IPS-18a (cell line): ENCODE data around the gene FMN2.

Source experiments
- H3K27ac ChIP-seq: one replicate; pipeline ENCODE4 v1.5.1; 2013; ENCODE audit warnings: low read length
- H3K27me3 ChIP-seq: one replicate; pipeline ENCODE4 v1.6.1; 2013; ENCODE audit warnings: mild to moderate bottlenecking, low read length; ENCODE audit not compliant: control insufficient read depth, insufficient read depth
- H3K36me3 ChIP-seq: one replicate; pipeline ENCODE4 v1.6.1; 2013; ENCODE audit warnings: low read depth, low read length; ENCODE audit not compliant: control insufficient read depth
- H3K4me1 ChIP-seq: one replicate; pipeline ENCODE4 v1.6.1; 2013; ENCODE audit warnings: low read depth, low read length; ENCODE audit not compliant: control insufficient read depth
- H3K4me3 ChIP-seq: one replicate; pipeline ENCODE4 v1.5.1; 2013; ENCODE audit warnings: low read length
- H3K9ac ChIP-seq: one replicate; pipeline ENCODE4 v1.6.1; 2013; ENCODE audit warnings: mild to moderate bottlenecking, low read length, moderate library complexity
- H3K9me3 ChIP-seq: one replicate; pipeline ENCODE4 v1.6.1; 2013; ENCODE audit warnings: low read depth, low read length; ENCODE audit not compliant: control insufficient read depth

FMN2 gene

DNA sequence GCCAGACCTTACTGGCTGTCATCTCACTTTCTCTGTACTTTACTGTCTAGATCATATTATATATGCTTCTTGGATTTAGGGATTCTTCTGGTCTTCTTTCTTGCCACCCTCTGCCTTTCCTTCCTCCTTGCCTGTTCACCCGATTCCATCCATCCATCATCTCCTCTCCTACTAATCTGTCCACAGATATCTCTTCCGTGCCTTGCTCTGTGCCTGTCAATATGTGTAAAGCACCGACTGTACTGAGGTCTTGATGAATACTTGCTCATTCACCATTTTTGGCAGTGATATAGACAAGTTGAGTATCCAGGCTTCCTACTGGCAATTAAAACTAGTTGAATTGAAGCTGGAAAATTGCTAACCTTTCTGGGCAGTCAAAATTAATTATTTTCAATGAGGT lies 8.1 kb downstream of the FMN2 start:
- no peaks in the 10 kb centered on the region for H3K27me3 ChIP-seq
- H3K4me3 ChIP-seq, result no peak overlapping the region
- H3K36me3 ChIP-seq, result no peaks in the 10 kb centered on the region
- no peaks in the 10 kb centered on the region for H3K9me3 ChIP-seq
- H3K27ac ChIP-seq, result no peak overlapping the region
- H3K4me1 ChIP-seq, result peaks cover 9% of the 10 kb centered on the region
- no peak overlapping the region for H3K9ac ChIP-seq

DNA sequence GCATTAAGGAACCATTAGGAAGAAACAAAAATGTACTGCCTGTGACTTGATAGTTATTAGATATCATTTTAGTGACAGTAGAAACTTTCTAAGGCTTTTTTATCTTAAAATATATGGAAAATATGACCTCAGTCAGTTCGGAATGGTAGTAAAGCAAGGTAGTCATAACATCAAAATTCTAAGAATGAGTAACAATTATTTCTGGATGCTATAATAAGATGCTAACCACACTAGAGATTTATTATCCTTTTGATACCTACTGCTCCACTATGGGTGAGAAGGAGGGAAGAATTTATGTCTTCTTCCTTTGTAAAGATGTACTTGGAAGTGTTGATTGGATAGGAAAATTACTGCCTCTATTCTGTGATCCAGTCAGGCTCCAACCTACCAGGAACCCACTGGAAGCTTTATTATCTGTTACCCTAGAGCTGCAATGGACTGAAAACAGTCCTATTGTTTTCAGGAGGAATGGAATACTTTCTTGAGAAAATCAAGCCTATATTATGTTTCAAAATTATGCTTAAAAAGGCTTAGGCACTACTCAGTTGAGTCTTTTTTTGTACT lies 8.8 kb downstream of the FMN2 start:
- Histone ChIP-seq H3K27me3 (no peaks in the 10 kb centered on the region), H3K4me3 (no peak overlapping the region), H3K36me3 (no peaks in the 10 kb centered on the region), H3K9me3 (no peaks in the 10 kb centered on the region), H3K27ac (no peak overlapping the region), H3K9ac (no peak overlapping the region), H3K4me1 (peaks cover 9% of the 10 kb centered on the region)

DNA sequence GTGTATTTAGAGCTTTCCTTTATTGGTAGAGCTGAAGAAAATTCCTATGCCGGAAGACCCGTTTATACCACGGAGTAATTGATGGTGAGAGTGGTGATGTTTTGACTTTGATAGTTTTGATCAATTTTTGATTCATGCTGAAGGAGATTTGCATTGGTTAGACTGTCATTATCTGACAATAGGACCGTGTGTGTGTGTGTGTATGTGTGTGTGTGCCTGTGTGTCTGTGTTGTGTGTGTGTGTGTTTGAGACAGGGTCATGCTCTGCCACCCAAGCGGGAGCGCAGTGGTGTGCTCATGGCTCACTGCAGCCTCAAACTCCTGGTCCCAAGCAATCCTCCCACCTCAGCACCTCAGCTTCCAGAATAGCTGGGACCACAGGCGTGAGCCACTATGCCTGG lies 9.6 kb downstream of the FMN2 start:
- Histone ChIP-seq H3K9me3 (no peaks in the 10 kb centered on the region), H3K27me3 (no peaks in the 10 kb centered on the region), H3K9ac (no peak overlapping the region), H3K27ac (no peak overlapping the region), H3K4me1 (peaks cover 9% of the 10 kb centered on the region), H3K4me3 (no peak overlapping the region), H3K36me3 (no peaks in the 10 kb centered on the region)

DNA sequence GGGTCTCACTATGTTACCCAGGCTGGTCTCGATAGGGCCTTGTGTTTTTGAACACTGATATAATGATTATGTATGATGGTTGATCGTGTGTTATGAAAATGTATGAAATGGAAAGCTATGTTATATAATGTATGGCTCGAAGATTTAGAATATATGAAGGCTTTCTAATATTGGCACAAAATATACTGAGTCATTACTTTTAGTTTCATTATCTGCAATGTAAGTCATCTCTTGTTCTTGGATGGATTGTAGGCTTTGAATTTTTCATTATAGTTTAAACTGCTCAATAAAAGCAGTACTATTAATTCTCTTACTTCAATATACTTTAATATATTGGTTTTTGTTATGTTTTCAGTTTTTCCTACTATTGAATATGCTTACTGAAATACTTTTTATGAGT lies 10.1 kb downstream of the FMN2 start:
- peaks cover 9% of the 10 kb centered on the region for H3K4me1 ChIP-seq
- H3K9me3 ChIP-seq, result no peaks in the 10 kb centered on the region
- H3K9ac ChIP-seq, result no peak overlapping the region
- no peak overlapping the region for H3K4me3 ChIP-seq
- no peaks in the 10 kb centered on the region for H3K27me3 ChIP-seq
- H3K36me3 ChIP-seq, result no peaks in the 10 kb centered on the region
- no peak overlapping the region for H3K27ac ChIP-seq

DNA sequence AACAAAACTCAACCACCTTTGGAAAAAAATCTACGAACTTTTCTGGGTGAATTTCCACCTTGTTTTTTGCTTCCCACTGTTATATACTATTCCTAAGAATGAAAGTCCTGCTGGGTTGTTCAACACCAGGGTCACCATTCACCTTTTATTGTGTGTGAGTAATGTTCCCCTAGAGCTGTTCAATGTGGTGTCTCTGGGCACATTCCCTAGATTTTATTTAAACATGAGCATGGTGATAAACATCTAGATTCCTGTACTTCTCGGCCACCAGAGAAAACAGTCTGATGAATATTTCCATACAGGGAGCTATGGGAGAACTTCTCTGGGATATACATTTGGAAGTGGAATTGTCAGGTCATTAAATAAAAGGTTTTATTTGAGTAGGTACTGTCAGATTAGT lies 13.0 kb downstream of the FMN2 start:
- Histone ChIP-seq H3K27ac (no peak overlapping the region), H3K27me3 (no peaks in the 10 kb centered on the region), H3K36me3 (no peaks in the 10 kb centered on the region), H3K4me1 (peaks cover 6% of the 10 kb centered on the region), H3K9ac (no peak overlapping the region), H3K9me3 (no peaks in the 10 kb centered on the region), H3K4me3 (no peak overlapping the region)

DNA sequence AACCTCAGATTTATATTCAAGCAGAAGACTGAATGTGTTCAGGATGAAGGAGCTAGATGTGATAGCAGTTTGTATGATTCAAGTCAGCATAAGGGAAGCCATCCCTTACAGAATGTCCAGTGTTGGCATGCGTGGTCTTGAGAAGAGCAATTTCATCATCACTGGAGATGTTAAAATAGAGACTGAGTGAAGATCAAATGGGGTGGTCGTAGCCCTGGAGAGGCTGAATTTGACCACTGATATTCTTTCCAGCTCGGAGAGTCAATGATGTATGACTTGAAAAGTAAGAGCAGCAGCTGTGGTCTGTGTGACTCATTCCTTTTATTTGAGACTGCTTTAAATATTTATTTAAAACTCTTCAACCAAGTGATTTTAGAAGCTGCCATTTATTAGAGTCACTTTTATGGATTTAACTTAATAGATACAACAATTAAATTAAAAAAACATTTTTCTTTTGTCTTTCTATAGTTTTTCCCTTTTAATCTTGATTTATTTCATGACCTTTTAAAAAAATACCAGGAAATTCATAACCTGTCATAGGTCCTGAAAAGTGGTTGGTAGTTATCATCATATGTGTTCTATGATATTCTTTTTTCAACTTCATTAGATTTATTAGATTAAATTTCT lies 15.5 kb downstream of the FMN2 start:
- Histone ChIP-seq H3K9ac (no peak overlapping the region), H3K9me3 (no peaks in the 10 kb centered on the region), H3K27me3 (no peaks in the 10 kb centered on the region), H3K36me3 (no peaks in the 10 kb centered on the region), H3K4me1 (no peaks in the 10 kb centered on the region), H3K27ac (no peak overlapping the region), H3K4me3 (no peak overlapping the region)

DNA sequence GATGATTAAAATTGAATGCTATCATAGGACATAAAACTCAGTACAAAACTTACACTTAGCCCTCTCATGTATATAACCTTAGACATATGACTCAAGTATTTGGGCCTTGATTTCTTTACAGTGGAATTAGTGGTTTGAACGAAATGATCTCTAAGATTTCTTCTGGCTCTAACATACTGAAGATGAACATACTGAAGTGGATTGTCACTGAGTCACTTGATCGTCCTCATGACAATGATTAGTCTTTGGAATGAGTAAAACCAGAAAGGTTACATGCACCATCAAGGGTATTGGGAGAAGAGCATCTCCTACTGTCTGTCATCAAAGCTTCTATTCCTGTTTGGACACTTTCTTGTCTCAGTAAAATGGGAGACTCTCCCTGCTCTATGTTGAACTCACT lies 17.4 kb downstream of the FMN2 start:
- Histone ChIP-seq H3K27me3 (no peaks in the 10 kb centered on the region), H3K4me3 (no peak overlapping the region), H3K36me3 (no peaks in the 10 kb centered on the region), H3K27ac (no peak overlapping the region), H3K4me1 (peaks cover 3% of the 10 kb centered on the region), H3K9me3 (no peaks in the 10 kb centered on the region), H3K9ac (no peak overlapping the region)

DNA sequence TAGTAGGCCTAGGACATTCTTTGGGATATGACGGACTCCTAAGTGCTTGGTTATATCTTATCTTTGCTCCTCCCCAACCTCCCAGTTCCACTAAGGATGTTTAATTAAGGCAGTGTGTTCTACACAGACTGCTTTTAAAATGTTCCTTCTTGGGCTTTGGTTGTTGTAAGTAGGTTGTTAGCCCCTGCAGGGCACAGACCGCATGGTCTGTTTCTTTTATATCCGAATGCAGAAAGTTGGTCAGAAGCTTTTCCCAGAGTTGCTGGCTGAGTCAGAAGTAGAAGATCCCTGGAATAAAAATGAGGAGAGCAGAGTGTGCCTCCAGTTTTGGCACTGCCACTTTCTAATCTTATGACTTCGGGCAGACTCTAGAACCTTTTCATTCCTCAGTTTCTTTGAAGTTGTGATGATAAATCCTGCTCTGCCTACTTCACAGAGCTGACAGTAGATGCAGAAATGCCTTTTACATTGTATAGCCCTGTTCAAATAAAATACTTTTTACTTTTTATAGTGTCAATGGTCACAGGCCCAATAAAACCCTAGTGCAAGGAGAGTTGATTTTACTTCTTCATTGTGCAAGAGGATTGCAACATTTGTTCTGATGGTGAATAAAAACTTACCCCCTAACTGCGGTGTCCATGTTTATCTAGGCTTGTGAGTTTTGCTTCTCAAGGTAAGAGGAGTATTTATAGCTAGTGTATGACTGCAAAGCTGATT lies 18.4 kb downstream of the FMN2 start:
- H3K27me3 ChIP-seq, result no peaks in the 10 kb centered on the region
- H3K27ac ChIP-seq, result no peak overlapping the region
- H3K4me3 ChIP-seq, result no peak overlapping the region
- no peak overlapping the region for H3K9ac ChIP-seq
- H3K36me3 ChIP-seq, result no peaks in the 10 kb centered on the region
- peaks cover 5% of the 10 kb centered on the region for H3K4me1 ChIP-seq
- no peaks in the 10 kb centered on the region for H3K9me3 ChIP-seq

DNA sequence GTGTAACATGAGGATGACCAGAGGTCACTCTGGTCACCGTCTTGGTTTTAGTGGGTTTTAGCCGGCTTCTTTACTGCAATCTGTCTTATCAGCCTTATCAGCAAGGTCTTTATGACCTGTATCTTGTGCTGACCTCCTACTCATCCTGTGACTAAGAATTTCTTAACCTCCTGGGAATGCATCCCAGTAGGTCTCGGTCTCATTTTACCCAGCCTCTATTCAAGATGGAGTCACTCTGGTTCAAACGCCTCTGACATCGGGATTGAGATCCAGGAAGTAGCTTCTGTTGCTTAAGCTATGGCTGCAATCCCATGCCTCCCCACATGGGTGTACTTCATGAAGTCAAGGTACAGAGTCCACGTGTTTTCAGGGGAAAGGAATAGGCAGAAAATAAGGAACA lies 19.9 kb downstream of the FMN2 start:
- no peak overlapping the region for H3K4me3 ChIP-seq
- no peaks in the 10 kb centered on the region for H3K36me3 ChIP-seq
- H3K9me3 ChIP-seq, result no peaks in the 10 kb centered on the region
- no peak overlapping the region for H3K27ac ChIP-seq
- H3K9ac ChIP-seq, result no peak overlapping the region
- H3K27me3 ChIP-seq, result no peaks in the 10 kb centered on the region
- H3K4me1 ChIP-seq, result peaks cover 15% of the 10 kb centered on the region

DNA sequence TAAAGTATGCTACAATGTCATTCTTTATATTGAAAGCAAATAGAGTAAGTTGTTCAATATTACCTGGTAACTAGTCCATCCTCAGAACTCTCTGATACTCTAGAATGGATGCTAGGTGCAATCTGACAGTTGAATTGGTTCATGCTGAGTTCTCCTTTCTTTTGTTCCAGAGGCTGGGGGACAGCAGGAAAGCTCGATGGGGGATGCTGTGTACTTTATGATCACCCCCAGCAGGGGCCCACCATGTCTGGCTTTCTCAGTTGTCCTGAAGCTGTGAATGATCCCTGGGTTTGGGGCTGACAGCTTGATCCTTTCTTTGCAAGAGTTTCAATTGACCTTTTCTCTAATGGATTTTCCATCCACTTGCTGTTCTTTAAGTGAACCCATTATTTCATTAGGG lies 22.5 kb downstream of the FMN2 start:
- no peak overlapping the region for H3K4me3 ChIP-seq
- H3K27ac ChIP-seq, result no peak overlapping the region
- H3K36me3 ChIP-seq, result no peaks in the 10 kb centered on the region

DNA sequence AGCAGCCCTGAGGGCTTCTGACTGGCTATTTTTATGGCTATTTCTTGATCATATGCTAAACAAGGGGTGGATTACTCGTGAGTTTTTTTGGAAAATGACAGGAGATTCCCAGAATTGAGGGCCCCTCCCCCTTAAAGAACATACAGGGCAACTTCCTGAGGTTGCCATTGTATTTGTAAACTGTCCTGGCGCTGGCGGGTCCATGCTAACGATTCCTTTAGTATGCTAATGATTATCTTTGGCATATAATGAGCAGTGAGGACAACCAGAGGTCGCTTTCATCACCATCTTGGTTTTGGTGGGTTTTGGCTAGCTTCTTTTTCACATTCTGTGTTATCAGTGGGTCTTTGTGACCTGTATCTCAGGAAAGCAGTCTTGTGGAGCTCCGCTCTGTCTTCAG lies 24.1 kb downstream of the FMN2 start:
- Histone ChIP-seq H3K4me3 (no peak overlapping the region), H3K4me1 (peaks cover 15% of the 10 kb centered on the region), H3K9me3 (no peaks in the 10 kb centered on the region), H3K9ac (no peak overlapping the region), H3K27ac (no peak overlapping the region), H3K36me3 (no peaks in the 10 kb centered on the region), H3K27me3 (no peaks in the 10 kb centered on the region)

More for the DNA sequence above, 22.5 kb downstream of the FMN2 start:
- Histone ChIP-seq H3K9ac (no peak overlapping the region), H3K27me3 (no peaks in the 10 kb centered on the region), H3K4me1 (peaks cover 15% of the 10 kb centered on the region), H3K9me3 (no peaks in the 10 kb centered on the region)
